ENCODE results near the gene PCDHGA8. TPM values are rescaled to one million over a fixed set of nuclear protein-coding genes. Genes with fewer than 3 reads are reported as not detected.

The PCDHGA8 gene
- polyA plus RNA-seq, 1 donor (not counting 4 experiments of a cell fraction or from before 2014, with no cell fraction given), result 0.08 TPM

- Histone ChIP-seq H3K4me2 (ENCODE audit: control insufficient read depth, extremely low read depth, insufficient read depth, low read depth, low read length) (no peak overlapping the region), H2AFZ (ENCODE audit: control insufficient read depth, low read length) (no peak overlapping the region), H3K9ac (ENCODE audit: control insufficient read depth, extremely low read depth, insufficient read depth, low read length) (no peak overlapping the region), H3K4me1 (ENCODE audit: control insufficient read depth, extremely low read depth, insufficient read depth, low read length) (no peaks in the 10 kb centered on the region), H3K9me1 (ENCODE audit: control insufficient read depth, extremely low read depth, insufficient read depth, low read length) (no peaks in the 10 kb centered on the region), H3K36me3 (ENCODE audit: control insufficient read depth in 2 of 2, extremely low read depth in 1 of 2, insufficient read depth in 2 of 2, low read length in 2 of 2) (no peaks in the 10 kb centered on the region), H3K79me2 (ENCODE audit: control insufficient read depth, insufficient read depth, low read length) (no peaks in the 10 kb centered on the region), H3K27ac (ENCODE audit: control insufficient read depth, insufficient read depth, low read length) (no peak overlapping the region), H3K27me3 (ENCODE audit: control insufficient read depth, extremely low read depth, insufficient read depth, low read length) (no peaks in the 10 kb centered on the region), H3K9me3 (ENCODE audit: control insufficient read depth, low read depth, low read length) (peaks cover 3% of the 10 kb centered on the region), H3K4me3 (ENCODE audit: control insufficient read depth in 2 of 3, extremely low read depth in 1 of 3, insufficient read depth in 2 of 3, low read depth in 1 of 3, low read length in 3 of 3) (no peak overlapping the region), H4K20me1 (ENCODE audit: control insufficient read depth, extremely low read depth, insufficient read depth, low read length) (no peaks in the 10 kb centered on the region)
- dilution Hi-C loops (cut with MboI; ENCODE audit: extremely low pct_ligation_motif_present, low sequenced_read_pairs), result no loop called here
- FAIRE-seq, result no peak
- DNase-seq (ENCODE audit: low read depth, low spot score), result no peak
- TF ChIP-seq EZH2 (IDR thresholded peaks at IDR 0.05; ENCODE audit: low read length) (no peak), CTCF (optimal IDR thresholded peaks at IDR 0.05 in 1 of 3, IDR thresholded peaks at IDR 0.05 in 1 of 3, conservative IDR thresholded peaks at IDR 0.05 in 1 of 3; ENCODE audit: extremely low read depth in 1 of 3, insufficient read depth in 2 of 3, low read length in 3 of 3) (no peak)
Measured at GRCh38 chr5:141351591-141351990, 40.8 kb upstream of the PCDHGA8 start.

- H3K27me3 ChIP-seq (ENCODE audit: control insufficient read depth, extremely low read depth, insufficient read depth, low read length), result peaks cover 8% of the 10 kb centered on the region
- no peak within 1 kb of the TSS for H2AFZ ChIP-seq (ENCODE audit: control insufficient read depth, low read length)
- peaks cover 9% of the 10 kb centered on the region for H3K9me3 ChIP-seq (ENCODE audit: control insufficient read depth, low read depth, low read length)
- H3K4me2 ChIP-seq (ENCODE audit: control insufficient read depth, extremely low read depth, insufficient read depth, low read depth, low read length), result no peak within 1 kb of the TSS
- TF ChIP-seq EZH2 (IDR thresholded peaks at IDR 0.05; ENCODE audit: low read length), result no peak
- TF ChIP-seq CTCF (optimal IDR thresholded peaks at IDR 0.05 in 1 of 3, IDR thresholded peaks at IDR 0.05 in 1 of 3, conservative IDR thresholded peaks at IDR 0.05 in 1 of 3; ENCODE audit: extremely low read depth in 1 of 3, insufficient read depth in 2 of 3, low read length in 3 of 3), result peak in 2 of 3 experiments; percentile 15 to 34
- no peaks in the 10 kb centered on the region for H3K36me3 ChIP-seq (ENCODE audit: control insufficient read depth in 2 of 2, extremely low read depth in 1 of 2, insufficient read depth in 2 of 2, low read length in 2 of 2)
- H3K27ac ChIP-seq (ENCODE audit: control insufficient read depth, insufficient read depth, low read length), result no peak within 1 kb of the TSS
- DNase-seq (ENCODE audit: low read depth, low spot score) (no peak), FAIRE-seq (no peak)
- dilution Hi-C loops (cut with MboI; ENCODE audit: extremely low pct_ligation_motif_present, low sequenced_read_pairs), result no loop called here
- no peaks in the 10 kb centered on the region for H3K79me2 ChIP-seq (ENCODE audit: control insufficient read depth, insufficient read depth, low read length)
- H4K20me1 ChIP-seq (ENCODE audit: control insufficient read depth, extremely low read depth, insufficient read depth, low read length), result no peaks in the 10 kb centered on the region
- H3K4me1 ChIP-seq (ENCODE audit: control insufficient read depth, extremely low read depth, insufficient read depth, low read length), result no peaks in the 10 kb centered on the region
- peak within 1 kb of the TSS in 1 of 3 experiments; percentile 26 for H3K4me3 ChIP-seq (ENCODE audit: control insufficient read depth in 2 of 3, extremely low read depth in 1 of 3, insufficient read depth in 2 of 3, low read depth in 1 of 3, low read length in 3 of 3)
- H3K9ac ChIP-seq (ENCODE audit: control insufficient read depth, extremely low read depth, insufficient read depth, low read length), result no peak within 1 kb of the TSS
- no peaks in the 10 kb centered on the region for H3K9me1 ChIP-seq (ENCODE audit: control insufficient read depth, extremely low read depth, insufficient read depth, low read length)
Measured at GRCh38 chr5:141354900-141355469, 37.4 kb upstream of the PCDHGA8 start, which contains the start of gene PCDHGA4. PCDHGA4 (plus strand) TSS chr5:141355021; CDS start chr5:141355108, 87 bp downstream.
